HepG2 (cell line): ENCODE data around the gene GEMIN2. TPM values are rescaled to one million over a fixed set of nuclear protein-coding genes. Genes with fewer than 3 reads are reported as not detected.

Experiments used
- CREM ChIP-seq, 2 experiments: sonication (generic) in 1 of 2; formaldehyde crosslinking in 1 of 2; IDR thresholded peaks; 2 replicates each; pipeline versions ENCODE4 v1.4.0 to v1.6.1; 2016 to 2020; ENCODE audit warnings: antibody characterized with exemption in 1 of 2, mild to moderate bottlenecking in 1 of 2, missing genetic modification reagents in 1 of 2
- HMGXB3 ChIP-seq: sonication (generic); formaldehyde crosslinking; IDR thresholded peaks from 2 replicates; pipeline ENCODE4 v1.4.0; 2020; ENCODE audit warnings: missing genetic modification reagents, borderline replicate concordance
- HNF4A ChIP-seq: sonication (generic); formaldehyde crosslinking; IDR thresholded peaks from 2 replicates; pipeline ENCODE4 v1.4.0; 2020; ENCODE audit warnings: missing genetic modification reagents
- KLF11 ChIP-seq: IDR thresholded peaks from 2 replicates; pipeline ENCODE4 v1.6.1; 2016; ENCODE audit warnings: missing compliant biosample characterization
- KLF6 ChIP-seq: IDR thresholded peaks from 2 replicates; pipeline ENCODE4 v1.8.0; 2016; ENCODE audit warnings: missing biosample characterization, missing genetic modification reagents
- MAFF ChIP-seq: IDR thresholded peaks from 2 replicates; pipeline ENCODE4 v1.6.1; 2011; ENCODE audit warnings: low read depth, low read length, improper control_type of control experiment
- ONECUT2 ChIP-seq: sonication (generic); formaldehyde crosslinking; IDR thresholded peaks from 2 replicates; pipeline ENCODE4 v1.4.0; 2020; ENCODE audit warnings: missing genetic modification reagents
- PCBP2 ChIP-seq: fragments of 200-400 bp; formaldehyde crosslinking; optimal IDR thresholded peaks from 2 replicates; pipeline ENCODE3; 2018; ENCODE audit warnings: low read length, low read depth; ENCODE audit not compliant: poor library complexity, severe bottlenecking
- RFX3 ChIP-seq: IDR thresholded peaks from 2 replicates; pipeline ENCODE4 v1.6.1; 2016; ENCODE audit warnings: missing biosample characterization, missing genetic modification reagents
- TAF1 ChIP-seq: sonication (generic); formaldehyde crosslinking; IDR thresholded peaks from 2 replicates; pipeline ENCODE4 v1.4.0; 2020; ENCODE audit warnings: missing genetic modification reagents
- ZNF34 ChIP-seq: sonication (generic); formaldehyde crosslinking; IDR thresholded peaks from 2 replicates; pipeline ENCODE4 v1.4.0; 2020; ENCODE audit warnings: mild to moderate bottlenecking, missing genetic modification reagents, borderline replicate concordance
- ZNF674 ChIP-seq: sonication (generic); formaldehyde crosslinking; IDR thresholded peaks from 2 replicates; pipeline ENCODE4 v1.5.0; 2020; ENCODE audit warnings: low read depth, mild to moderate bottlenecking, missing genetic modification reagents
- ZNF709 ChIP-seq: sonication (generic); formaldehyde crosslinking; IDR thresholded peaks from 2 replicates; pipeline ENCODE4 v1.5.0; 2020; ENCODE audit warnings: mild to moderate bottlenecking, missing genetic modification reagents
- polyA plus RNA-seq, 8 experiments: library from polyadenylated mRNA; depleted of rRNA in 3 of 8; stranded (reverse) in 7 of 8; unstranded in 1 of 8; fragments of >200 nt; fragmentation: Illumina TruSeq in 4 of 8; extraction: Trizol in 4 of 8; gene quantifications; 2 replicates each; pipeline versions ENCODE4 v1.2.1 to v1.2.3, GENCODE V29; 2011 to 2016; ENCODE audit warnings: low read depth in 4 of 8, missing spikeins in 1 of 8, mixed read lengths in 1 of 8; ENCODE audit not compliant: insufficient read depth in 1 of 8
- total RNA-seq, 5 experiments: library from RNA; depleted of rRNA; stranded (reverse); fragments of >200 nt; fragmentation: Illumina TruSeq; extraction: Trizol; gene quantifications; 2 replicates each; pipeline ENCODE4 v1.2.3, GENCODE V29; 2016; ENCODE audit warnings: low read depth in 1 of 5
- TF ChIP-seq, protein P1 (sequence below): sonication (generic); formaldehyde crosslinking; IDR thresholded peaks from 2 replicates; pipeline ENCODE4 v1.4.0; 2020; ENCODE audit warnings: missing genetic modification reagents
- TF ChIP-seq, protein P2 (sequence below): sonication (generic); formaldehyde crosslinking; IDR thresholded peaks from 2 replicates; pipeline ENCODE4 v1.9.0; 2021; ENCODE audit warnings: missing genetic modification reagents, borderline replicate concordance
- TF ChIP-seq, protein P3 (sequence below): sonication (generic); formaldehyde crosslinking; IDR thresholded peaks from 2 replicates; pipeline ENCODE4 v1.4.0; 2020; ENCODE audit warnings: missing genetic modification reagents, mild to moderate bottlenecking, borderline replicate concordance

The GEMIN2 gene
- total and polyA plus RNA-seq, 2 of the 13 experiments (the other 11 are each of a cell fraction or from before 2014, with no cell fraction given), result 54.8 to 110 TPM

DNA sequence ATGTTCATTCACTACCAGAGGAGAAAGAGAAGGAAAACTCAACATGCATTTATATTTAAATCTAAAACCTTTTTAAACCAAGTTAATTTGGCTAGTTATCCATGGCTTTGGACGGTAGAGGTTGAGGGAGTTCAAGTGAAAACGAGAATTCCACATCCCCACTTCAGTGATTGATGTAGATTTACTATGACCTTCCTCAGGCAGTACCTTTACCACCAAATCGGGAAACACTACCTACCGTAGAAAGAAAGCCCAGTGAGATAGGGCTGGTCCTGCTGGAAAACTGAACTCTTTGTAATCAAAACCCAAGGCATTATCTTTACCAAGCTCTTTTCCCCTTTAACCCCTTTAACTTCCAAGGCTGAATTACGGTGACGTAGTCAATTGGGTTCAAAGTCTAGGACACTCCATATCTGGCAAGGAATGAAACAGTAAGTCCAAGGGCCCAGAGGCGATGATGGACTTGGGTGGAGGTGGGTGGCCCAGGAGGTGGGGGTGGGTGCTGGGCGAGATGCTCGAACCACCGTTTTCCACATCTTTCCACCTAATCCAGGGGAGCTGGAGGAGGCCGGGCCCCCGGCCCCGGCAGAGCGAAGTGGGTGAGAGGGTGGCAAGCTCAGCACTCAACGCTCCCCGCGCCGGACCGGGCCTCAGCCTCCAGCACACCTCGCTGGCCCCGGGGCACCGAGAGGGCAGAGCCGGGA is 11.7 kb upstream of the GEMIN2 start (continued):
- TF ChIP-seq, protein P1, sequence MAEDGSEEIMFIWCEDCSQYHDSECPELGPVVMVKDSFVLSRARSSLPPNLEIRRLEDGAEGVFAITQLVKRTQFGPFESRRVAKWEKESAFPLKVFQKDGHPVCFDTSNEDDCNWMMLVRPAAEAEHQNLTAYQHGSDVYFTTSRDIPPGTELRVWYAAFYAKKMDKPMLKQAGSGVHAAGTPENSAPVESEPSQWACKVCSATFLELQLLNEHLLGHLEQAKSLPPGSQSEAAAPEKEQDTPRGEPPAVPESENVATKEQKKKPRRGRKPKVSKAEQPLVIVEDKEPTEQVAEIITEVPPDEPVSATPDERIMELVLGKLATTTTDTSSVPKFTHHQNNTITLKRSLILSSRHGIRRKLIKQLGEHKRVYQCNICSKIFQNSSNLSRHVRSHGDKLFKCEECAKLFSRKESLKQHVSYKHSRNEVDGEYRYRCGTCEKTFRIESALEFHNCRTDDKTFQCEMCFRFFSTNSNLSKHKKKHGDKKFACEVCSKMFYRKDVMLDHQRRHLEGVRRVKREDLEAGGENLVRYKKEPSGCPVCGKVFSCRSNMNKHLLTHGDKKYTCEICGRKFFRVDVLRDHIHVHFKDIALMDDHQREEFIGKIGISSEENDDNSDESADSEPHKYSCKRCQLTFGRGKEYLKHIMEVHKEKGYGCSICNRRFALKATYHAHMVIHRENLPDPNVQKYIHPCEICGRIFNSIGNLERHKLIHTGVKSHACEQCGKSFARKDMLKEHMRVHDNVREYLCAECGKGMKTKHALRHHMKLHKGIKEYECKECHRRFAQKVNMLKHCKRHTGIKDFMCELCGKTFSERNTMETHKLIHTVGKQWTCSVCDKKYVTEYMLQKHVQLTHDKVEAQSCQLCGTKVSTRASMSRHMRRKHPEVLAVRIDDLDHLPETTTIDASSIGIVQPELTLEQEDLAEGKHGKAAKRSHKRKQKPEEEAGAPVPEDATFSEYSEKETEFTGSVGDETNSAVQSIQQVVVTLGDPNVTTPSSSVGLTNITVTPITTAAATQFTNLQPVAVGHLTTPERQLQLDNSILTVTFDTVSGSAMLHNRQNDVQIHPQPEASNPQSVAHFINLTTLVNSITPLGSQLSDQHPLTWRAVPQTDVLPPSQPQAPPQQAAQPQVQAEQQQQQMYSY (CRISPR knock-in tag), result no peak
- TF ChIP-seq ZNF674, result no peak
- TF ChIP-seq PCBP2, result no peak
- no peak for TF ChIP-seq KLF11 (CRISPR knock-in tag)
- TF ChIP-seq ONECUT2 (CRISPR knock-in tag), result no peak
- TF ChIP-seq RFX3, result no peak
- TF ChIP-seq CREM (IDR thresholded peaks at IDR 0.05), result peak; percentile 94
- 0 out of 2 replicates have a peak, but pooled peaks have one; percentile 9 for TF ChIP-seq CREM (CRISPR knock-in tag; IDR thresholded peaks at IDR 0.05)
- no peak for TF ChIP-seq KLF6 (CRISPR knock-in tag)
- TF ChIP-seq, protein P2, sequence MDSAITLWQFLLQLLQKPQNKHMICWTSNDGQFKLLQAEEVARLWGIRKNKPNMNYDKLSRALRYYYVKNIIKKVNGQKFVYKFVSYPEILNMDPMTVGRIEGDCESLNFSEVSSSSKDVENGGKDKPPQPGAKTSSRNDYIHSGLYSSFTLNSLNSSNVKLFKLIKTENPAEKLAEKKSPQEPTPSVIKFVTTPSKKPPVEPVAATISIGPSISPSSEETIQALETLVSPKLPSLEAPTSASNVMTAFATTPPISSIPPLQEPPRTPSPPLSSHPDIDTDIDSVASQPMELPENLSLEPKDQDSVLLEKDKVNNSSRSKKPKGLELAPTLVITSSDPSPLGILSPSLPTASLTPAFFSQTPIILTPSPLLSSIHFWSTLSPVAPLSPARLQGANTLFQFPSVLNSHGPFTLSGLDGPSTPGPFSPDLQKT (CRISPR knock-in tag), result no peak
- TF ChIP-seq HMGXB3, result no peak
- TF ChIP-seq, protein P3, sequence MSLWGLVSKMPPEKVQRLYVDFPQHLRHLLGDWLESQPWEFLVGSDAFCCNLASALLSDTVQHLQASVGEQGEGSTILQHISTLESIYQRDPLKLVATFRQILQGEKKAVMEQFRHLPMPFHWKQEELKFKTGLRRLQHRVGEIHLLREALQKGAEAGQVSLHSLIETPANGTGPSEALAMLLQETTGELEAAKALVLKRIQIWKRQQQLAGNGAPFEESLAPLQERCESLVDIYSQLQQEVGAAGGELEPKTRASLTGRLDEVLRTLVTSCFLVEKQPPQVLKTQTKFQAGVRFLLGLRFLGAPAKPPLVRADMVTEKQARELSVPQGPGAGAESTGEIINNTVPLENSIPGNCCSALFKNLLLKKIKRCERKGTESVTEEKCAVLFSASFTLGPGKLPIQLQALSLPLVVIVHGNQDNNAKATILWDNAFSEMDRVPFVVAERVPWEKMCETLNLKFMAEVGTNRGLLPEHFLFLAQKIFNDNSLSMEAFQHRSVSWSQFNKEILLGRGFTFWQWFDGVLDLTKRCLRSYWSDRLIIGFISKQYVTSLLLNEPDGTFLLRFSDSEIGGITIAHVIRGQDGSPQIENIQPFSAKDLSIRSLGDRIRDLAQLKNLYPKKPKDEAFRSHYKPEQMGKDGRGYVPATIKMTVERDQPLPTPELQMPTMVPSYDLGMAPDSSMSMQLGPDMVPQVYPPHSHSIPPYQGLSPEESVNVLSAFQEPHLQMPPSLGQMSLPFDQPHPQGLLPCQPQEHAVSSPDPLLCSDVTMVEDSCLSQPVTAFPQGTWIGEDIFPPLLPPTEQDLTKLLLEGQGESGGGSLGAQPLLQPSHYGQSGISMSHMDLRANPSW, result no peak; the same call in 1 of the 2 replicates
- peak; percentile 18; the same call in 1 of the 2 replicates for TF ChIP-seq ZNF709
- no peak for TF ChIP-seq TAF1
- TF ChIP-seq HNF4A (CRISPR knock-in tag), result peak; percentile 96
- TF ChIP-seq ZNF34, result peak; percentile 15; the same call in 1 of the 2 replicates
- TF ChIP-seq MAFF, result 0 out of 2 replicates have a peak, but pooled peaks have one; percentile 22
